ENCODE results near the gene VSIG10L2.

Gene VSIG10L2

DNA sequence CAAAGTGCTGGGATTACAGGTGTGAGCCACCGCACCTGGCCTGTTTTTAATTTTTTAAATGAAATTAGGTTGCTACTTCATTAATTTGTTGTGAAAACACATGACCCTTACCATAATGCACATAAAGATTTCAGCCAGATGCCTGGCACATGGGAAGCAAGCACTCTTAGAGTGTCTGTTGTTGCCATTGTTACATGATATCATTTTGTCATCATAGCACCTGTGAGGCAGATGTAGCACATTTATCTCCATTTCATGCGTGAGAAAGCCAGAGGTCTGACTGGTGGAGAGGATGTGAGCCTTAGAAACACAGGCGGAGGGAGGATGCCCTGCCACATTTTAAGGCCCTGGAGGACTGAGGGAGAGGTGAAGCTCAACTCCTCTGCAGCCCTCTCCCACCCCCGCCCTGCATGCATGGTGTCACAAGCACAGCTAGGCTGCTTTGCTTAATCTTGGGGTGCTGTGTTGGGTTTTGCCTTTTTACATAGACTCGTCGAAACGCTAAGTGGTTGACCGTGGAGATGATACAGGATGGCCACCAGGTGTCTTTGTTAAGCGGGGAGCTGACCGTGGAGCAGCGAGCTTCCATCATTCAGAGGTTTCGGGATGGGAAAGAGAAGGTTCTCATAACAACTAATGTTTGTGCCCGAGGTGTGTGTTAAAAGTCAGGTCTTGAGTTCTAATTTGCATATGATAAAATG lies 27.6 kb upstream of the VSIG10L2 start:
- ChIA-PET CTCF (interaction anchor here (0.8 to 1.2 kb wide), 2 partner anchors 274 to 275 kb away, joined by 3 to 6 read pairs; no protein-coding TSS in a partner anchor), POLR2A (no interaction called here)
- H3K36me3 ChIP-seq (ENCODE audit: control insufficient read depth in 2 of 2, insufficient read depth in 1 of 2, low read length in 2 of 2): no peaks in the 10 kb centered on the region
- H3K4me3 ChIP-seq (ENCODE audit: low read depth, low read length): no peak overlapping the region
- H3K9me3 ChIP-seq (ENCODE audit: control insufficient read depth, insufficient read depth, low read depth, low read length): no peaks in the 10 kb centered on the region
- no peaks in the 10 kb centered on the region for H3K4me1 ChIP-seq (ENCODE audit: control insufficient read depth, insufficient read depth, low read length)
- H3K27ac ChIP-seq (ENCODE audit: extremely low read depth, low read depth, low read length): no peak overlapping the region
- TF ChIP-seq SCRT1 (tag by site-specific recombination; IDR thresholded peaks at IDR 0.05; ENCODE audit: borderline replicate concordance) (no peak), ZNF626 (tag by site-specific recombination; IDR thresholded peaks at IDR 0.05) (no peak), ZNF514 (tag by site-specific recombination; IDR thresholded peaks at IDR 0.05) (no peak), ZNF830 (tag by site-specific recombination; IDR thresholded peaks at IDR 0.05; ENCODE audit: low read depth) (no peak), ZSCAN30 (tag by site-specific recombination; IDR thresholded peaks at IDR 0.05) (no peak), ZNF558 (tag by site-specific recombination; IDR thresholded peaks at IDR 0.05) (no peak), ZNF510 (tag by site-specific recombination; IDR thresholded peaks at IDR 0.05; ENCODE audit: insufficient replicate concordance) (no peak), ZNF777 (tag by site-specific recombination; IDR thresholded peaks at IDR 0.05; ENCODE audit: borderline replicate concordance) (no peak), ZNF2 (tag by site-specific recombination; IDR thresholded peaks at IDR 0.05) (no peak), ZNF138 (tag by site-specific recombination; IDR thresholded peaks at IDR 0.05; ENCODE audit: borderline replicate concordance) (no peak), ZNF473 (tag by site-specific recombination; IDR thresholded peaks at IDR 0.05) (no peak), ZNF404 (tag by site-specific recombination; IDR thresholded peaks at IDR 0.05) (no peak), ZNF335 (tag by site-specific recombination; conservative IDR thresholded peaks at IDR 0.05) (no peak), ZNF670 (tag by site-specific recombination; IDR thresholded peaks at IDR 0.05; ENCODE audit: low read depth) (no peak), RBAK (tag by site-specific recombination; IDR thresholded peaks at IDR 0.05) (no peak)
- TF ChIP-seq, protein P1, sequence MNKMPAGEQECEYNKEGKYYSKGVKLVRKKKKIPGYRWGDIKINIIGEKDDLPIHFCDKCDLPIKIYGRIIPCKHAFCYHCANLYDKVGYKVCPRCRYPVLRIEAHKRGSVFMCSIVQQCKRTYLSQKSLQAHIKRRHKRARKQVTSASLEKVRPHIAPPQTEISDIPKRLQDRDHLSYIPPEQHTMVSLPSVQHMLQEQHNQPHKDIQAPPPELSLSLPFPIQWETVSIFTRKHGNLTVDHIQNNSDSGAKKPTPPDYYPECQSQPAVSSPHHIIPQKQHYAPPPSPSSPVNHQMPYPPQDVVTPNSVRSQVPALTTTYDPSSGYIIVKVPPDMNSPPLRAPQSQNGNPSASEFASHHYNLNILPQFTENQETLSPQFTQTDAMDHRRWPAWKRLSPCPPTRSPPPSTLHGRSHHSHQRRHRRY (tag by site-specific recombination; IDR thresholded peaks at IDR 0.05): no peak
- TF ChIP-seq, protein P2, sequence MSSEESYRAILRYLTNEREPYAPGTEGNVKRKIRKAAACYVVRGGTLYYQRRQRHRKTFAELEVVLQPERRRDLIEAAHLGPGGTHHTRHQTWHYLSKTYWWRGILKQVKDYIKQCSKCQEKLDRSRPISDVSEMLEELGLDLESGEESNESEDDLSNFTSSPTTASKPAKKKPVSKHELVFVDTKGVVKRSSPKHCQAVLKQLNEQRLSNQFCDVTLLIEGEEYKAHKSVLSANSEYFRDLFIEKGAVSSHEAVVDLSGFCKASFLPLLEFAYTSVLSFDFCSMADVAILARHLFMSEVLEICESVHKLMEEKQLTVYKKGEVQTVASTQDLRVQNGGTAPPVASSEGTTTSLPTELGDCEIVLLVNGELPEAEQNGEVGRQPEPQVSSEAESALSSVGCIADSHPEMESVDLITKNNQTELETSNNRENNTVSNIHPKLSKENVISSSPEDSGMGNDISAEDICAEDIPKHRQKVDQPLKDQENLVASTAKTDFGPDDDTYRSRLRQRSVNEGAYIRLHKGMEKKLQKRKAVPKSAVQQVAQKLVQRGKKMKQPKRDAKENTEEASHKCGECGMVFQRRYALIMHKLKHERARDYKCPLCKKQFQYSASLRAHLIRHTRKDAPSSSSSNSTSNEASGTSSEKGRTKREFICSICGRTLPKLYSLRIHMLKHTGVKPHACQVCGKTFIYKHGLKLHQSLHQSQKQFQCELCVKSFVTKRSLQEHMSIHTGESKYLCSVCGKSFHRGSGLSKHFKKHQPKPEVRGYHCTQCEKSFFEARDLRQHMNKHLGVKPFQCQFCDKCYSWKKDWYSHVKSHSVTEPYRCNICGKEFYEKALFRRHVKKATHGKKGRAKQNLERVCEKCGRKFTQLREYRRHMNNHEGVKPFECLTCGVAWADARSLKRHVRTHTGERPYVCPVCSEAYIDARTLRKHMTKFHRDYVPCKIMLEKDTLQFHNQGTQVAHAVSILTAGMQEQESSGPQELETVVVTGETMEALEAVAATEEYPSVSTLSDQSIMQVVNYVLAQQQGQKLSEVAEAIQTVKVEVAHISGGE (tag by site-specific recombination; conservative IDR thresholded peaks at IDR 0.05; ENCODE audit: low read depth): no peak
- TF ChIP-seq, protein P3, sequence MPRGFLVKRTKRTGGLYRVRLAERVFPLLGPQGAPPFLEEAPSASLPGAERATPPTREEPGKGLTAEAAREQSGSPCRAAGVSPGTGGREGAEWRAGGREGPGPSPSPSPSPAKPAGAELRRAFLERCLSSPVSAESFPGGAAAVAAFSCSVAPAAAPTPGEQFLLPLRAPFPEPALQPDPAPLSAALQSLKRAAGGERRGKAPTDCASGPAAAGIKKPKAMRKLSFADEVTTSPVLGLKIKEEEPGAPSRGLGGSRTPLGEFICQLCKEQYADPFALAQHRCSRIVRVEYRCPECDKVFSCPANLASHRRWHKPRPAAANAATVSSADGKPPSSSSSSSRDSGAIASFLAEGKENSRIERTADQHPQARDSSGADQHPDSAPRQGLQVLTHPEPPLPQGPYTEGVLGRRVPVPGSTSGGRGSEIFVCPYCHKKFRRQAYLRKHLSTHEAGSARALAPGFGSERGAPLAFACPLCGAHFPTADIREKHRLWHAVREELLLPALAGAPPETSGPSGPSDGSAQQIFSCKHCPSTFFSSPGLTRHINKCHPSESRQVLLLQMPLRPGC (tag by site-specific recombination; IDR thresholded peaks at IDR 0.05): no peak

DNA sequence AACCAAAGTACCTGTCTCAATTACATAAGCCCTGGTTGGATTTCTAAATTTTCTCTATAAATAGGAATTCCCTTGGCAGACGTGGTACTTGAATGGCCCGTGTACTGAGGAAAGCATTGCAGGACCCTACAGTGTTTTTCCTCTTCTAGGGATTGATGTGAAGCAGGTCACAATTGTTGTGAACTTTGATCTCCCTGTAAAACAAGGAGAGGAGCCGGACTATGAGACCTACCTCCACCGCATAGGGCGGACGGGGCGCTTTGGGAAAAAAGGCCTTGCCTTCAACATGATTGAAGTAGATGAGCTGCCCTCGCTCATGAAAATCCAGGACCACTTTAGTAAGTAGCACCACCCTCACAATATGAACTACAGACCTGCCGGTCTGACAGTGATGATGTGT lies 24.8 kb upstream of the VSIG10L2 start:
- Histone ChIP-seq H3K9me3 (ENCODE audit: control insufficient read depth, insufficient read depth, low read depth, low read length) (no peaks in the 10 kb centered on the region), H3K36me3 (ENCODE audit: control insufficient read depth in 2 of 2, insufficient read depth in 1 of 2, low read length in 2 of 2) (no peaks in the 10 kb centered on the region), H3K4me1 (ENCODE audit: control insufficient read depth, insufficient read depth, low read length) (no peaks in the 10 kb centered on the region), H3K27ac (ENCODE audit: extremely low read depth, low read depth, low read length) (no peak overlapping the region), H3K4me3 (ENCODE audit: low read depth, low read length) (no peak overlapping the region)
- ChIA-PET POLR2A (no interaction called here), CTCF (interaction anchor here (1.0 to 8.2 kb wide), 4 partner anchors 11 to 273 kb away, joined by 3 to 131 read pairs (median 6); no protein-coding TSS in a partner anchor)
- TF ChIP-seq, protein P4, sequence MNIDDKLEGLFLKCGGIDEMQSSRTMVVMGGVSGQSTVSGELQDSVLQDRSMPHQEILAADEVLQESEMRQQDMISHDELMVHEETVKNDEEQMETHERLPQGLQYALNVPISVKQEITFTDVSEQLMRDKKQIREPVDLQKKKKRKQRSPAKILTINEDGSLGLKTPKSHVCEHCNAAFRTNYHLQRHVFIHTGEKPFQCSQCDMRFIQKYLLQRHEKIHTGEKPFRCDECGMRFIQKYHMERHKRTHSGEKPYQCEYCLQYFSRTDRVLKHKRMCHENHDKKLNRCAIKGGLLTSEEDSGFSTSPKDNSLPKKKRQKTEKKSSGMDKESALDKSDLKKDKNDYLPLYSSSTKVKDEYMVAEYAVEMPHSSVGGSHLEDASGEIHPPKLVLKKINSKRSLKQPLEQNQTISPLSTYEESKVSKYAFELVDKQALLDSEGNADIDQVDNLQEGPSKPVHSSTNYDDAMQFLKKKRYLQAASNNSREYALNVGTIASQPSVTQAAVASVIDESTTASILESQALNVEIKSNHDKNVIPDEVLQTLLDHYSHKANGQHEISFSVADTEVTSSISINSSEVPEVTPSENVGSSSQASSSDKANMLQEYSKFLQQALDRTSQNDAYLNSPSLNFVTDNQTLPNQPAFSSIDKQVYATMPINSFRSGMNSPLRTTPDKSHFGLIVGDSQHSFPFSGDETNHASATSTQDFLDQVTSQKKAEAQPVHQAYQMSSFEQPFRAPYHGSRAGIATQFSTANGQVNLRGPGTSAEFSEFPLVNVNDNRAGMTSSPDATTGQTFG (tag by site-specific recombination; IDR thresholded peaks at IDR 0.05; ENCODE audit: borderline replicate concordance): no peak
- TF ChIP-seq ZBTB48 (tag by site-specific recombination; IDR thresholded peaks at IDR 0.05) (no peak), ZNF37A (tag by site-specific recombination; IDR thresholded peaks at IDR 0.05) (no peak), ZNF837 (tag by site-specific recombination; IDR thresholded peaks at IDR 0.05) (no peak), RBAK (tag by site-specific recombination; IDR thresholded peaks at IDR 0.05) (no peak), ZNF433 (tag by site-specific recombination; IDR thresholded peaks at IDR 0.05; ENCODE audit: low read depth) (no peak), ZNF521 (tag by site-specific recombination; IDR thresholded peaks at IDR 0.05) (no peak)
- TF ChIP-seq, protein P5, sequence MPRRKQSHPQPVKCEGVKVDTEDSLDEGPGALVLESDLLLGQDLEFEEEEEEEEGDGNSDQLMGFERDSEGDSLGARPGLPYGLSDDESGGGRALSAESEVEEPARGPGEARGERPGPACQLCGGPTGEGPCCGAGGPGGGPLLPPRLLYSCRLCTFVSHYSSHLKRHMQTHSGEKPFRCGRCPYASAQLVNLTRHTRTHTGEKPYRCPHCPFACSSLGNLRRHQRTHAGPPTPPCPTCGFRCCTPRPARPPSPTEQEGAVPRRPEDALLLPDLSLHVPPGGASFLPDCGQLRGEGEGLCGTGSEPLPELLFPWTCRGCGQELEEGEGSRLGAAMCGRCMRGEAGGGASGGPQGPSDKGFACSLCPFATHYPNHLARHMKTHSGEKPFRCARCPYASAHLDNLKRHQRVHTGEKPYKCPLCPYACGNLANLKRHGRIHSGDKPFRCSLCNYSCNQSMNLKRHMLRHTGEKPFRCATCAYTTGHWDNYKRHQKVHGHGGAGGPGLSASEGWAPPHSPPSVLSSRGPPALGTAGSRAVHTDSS (tag by site-specific recombination; IDR thresholded peaks at IDR 0.05): no peak
